ENCODE measurements around the gene CNR1.

GRCh38 chr6:88145298-88145963 is 20.7 kb downstream of the CNR1 start:
- no peak for TF ChIP-seq CTCF (IDR thresholded peaks at IDR 0.05; ENCODE audit: poor library complexity, severe bottlenecking)
- no peak for TF ChIP-seq EZH2 (IDR thresholded peaks at IDR 0.05; ENCODE audit: borderline replicate concordance, insufficient read depth, low read length, poor library complexity, severe bottlenecking)
- TF ChIP-seq POLR2AphosphoS5 (IDR thresholded peaks at IDR 0.05): no peak
